HepG2 (cell line): Measurements from ENCODE around the gene CTRL. TPM values are rescaled to one million over a fixed set of nuclear protein-coding genes. Genes with fewer than 3 reads are reported as not detected.
A peak's percentile ranks its signal among the peaks of the same experiment; 100 is the strongest.

Experiments used
- AHR ChIP-seq: IDR thresholded peaks from 2 replicates; pipeline ENCODE4 v1.6.1; 2018; ENCODE audit warnings: missing genetic modification reagents, missing compliant biosample characterization
- HNRNPL ChIP-seq: fragments of 200-400 bp; formaldehyde crosslinking; IDR thresholded peaks from 2 replicates; pipeline ENCODE4 v1.6.1; 2017; ENCODE audit warnings: mild to moderate bottlenecking, low read depth, low read length
- TEF ChIP-seq: sonication (generic); formaldehyde crosslinking; IDR thresholded peaks from 2 replicates; pipeline ENCODE4 v1.5.0; 2020; ENCODE audit warnings: missing genetic modification reagents
- THAP11 ChIP-seq: IDR thresholded peaks from 2 replicates; pipeline ENCODE4 v1.6.1; 2016; ENCODE audit warnings: missing biosample characterization, missing genetic modification reagents
- ZFP36L2 ChIP-seq: sonication (generic); formaldehyde crosslinking; IDR thresholded peaks from 2 replicates; pipeline ENCODE4 v1.4.0; 2020; ENCODE audit warnings: missing genetic modification reagents
- ZNF136 ChIP-seq: sonication (generic); formaldehyde crosslinking; IDR thresholded peaks from 2 replicates; pipeline ENCODE4 v1.8.1; 2022; ENCODE audit warnings: low read depth, mild to moderate bottlenecking, moderate library complexity, missing genetic modification reagents
- ZNF143 ChIP-seq: sonication (generic); formaldehyde crosslinking; IDR thresholded peaks from 2 replicates; pipeline ENCODE4 v1.4.0; 2020; ENCODE audit warnings: missing genetic modification reagents
- ZNF761 ChIP-seq: sonication (generic); formaldehyde crosslinking; conservative IDR thresholded peaks from 2 replicates; pipeline ENCODE4 v1.4.0; 2020; ENCODE audit warnings: mild to moderate bottlenecking, missing genetic modification reagents
- ZNF776 ChIP-seq: sonication (generic); formaldehyde crosslinking; IDR thresholded peaks from 2 replicates; pipeline ENCODE4 v1.4.0; 2020; ENCODE audit warnings: mild to moderate bottlenecking, missing genetic modification reagents
- ZSCAN12 ChIP-seq: sonication (generic); formaldehyde crosslinking; IDR thresholded peaks from 2 replicates; pipeline ENCODE4 v1.9.0; 2021; ENCODE audit warnings: mild to moderate bottlenecking, missing genetic modification reagents
- ZSCAN29 ChIP-seq: sonication (generic); formaldehyde crosslinking; conservative IDR thresholded peaks from 2 replicates; pipeline ENCODE4 v1.4.0; 2020; ENCODE audit warnings: mild to moderate bottlenecking, missing genetic modification reagents
- polyA plus RNA-seq, 8 experiments: library from polyadenylated mRNA; depleted of rRNA in 3 of 8; stranded (reverse) in 7 of 8; unstranded in 1 of 8; fragments of >200 nt; fragmentation: Illumina TruSeq in 4 of 8; extraction: Trizol in 4 of 8; gene quantifications; 2 replicates each; pipeline versions ENCODE4 v1.2.1 to v1.2.3, GENCODE V29; 2011 to 2016; ENCODE audit warnings: low read depth in 4 of 8, missing spikeins in 1 of 8, mixed read lengths in 1 of 8; ENCODE audit not compliant: insufficient read depth in 1 of 8
- total RNA-seq, 5 experiments: library from RNA; depleted of rRNA; stranded (reverse); fragments of >200 nt; fragmentation: Illumina TruSeq; extraction: Trizol; gene quantifications; 2 replicates each; pipeline ENCODE4 v1.2.3, GENCODE V29; 2016; ENCODE audit warnings: low read depth in 1 of 5
- TF ChIP-seq, protein P1 (sequence below): sonication (generic); formaldehyde crosslinking; conservative IDR thresholded peaks from 2 replicates; pipeline ENCODE4 v1.4.0; 2020; ENCODE audit warnings: mild to moderate bottlenecking, missing genetic modification reagents, moderate library complexity
- TF ChIP-seq, protein P2 (sequence below): IDR thresholded peaks from 2 replicates; pipeline ENCODE4 v1.6.1; 2016; ENCODE audit warnings: control low read depth
- TF ChIP-seq, protein P3 (sequence below): sonication (generic); formaldehyde crosslinking; IDR thresholded peaks from 2 replicates; pipeline ENCODE4 v1.5.1; 2020; ENCODE audit warnings: mild to moderate bottlenecking, missing genetic modification reagents
- TF ChIP-seq, protein P4 (sequence below): sonication (generic); formaldehyde crosslinking; IDR thresholded peaks from 2 replicates; pipeline ENCODE4 v1.4.0; 2020; ENCODE audit warnings: missing genetic modification reagents
- TF ChIP-seq, protein P5 (sequence below): sonication (generic); formaldehyde crosslinking; IDR thresholded peaks from 2 replicates; pipeline ENCODE4 v1.4.0; 2020; ENCODE audit warnings: missing genetic modification reagents

The CTRL gene
- total and polyA plus RNA-seq, 2 of the 13 experiments (the other 11 are each of a cell fraction or from before 2014, with no cell fraction given), result 1.9 to 2.7 TPM

DNA sequence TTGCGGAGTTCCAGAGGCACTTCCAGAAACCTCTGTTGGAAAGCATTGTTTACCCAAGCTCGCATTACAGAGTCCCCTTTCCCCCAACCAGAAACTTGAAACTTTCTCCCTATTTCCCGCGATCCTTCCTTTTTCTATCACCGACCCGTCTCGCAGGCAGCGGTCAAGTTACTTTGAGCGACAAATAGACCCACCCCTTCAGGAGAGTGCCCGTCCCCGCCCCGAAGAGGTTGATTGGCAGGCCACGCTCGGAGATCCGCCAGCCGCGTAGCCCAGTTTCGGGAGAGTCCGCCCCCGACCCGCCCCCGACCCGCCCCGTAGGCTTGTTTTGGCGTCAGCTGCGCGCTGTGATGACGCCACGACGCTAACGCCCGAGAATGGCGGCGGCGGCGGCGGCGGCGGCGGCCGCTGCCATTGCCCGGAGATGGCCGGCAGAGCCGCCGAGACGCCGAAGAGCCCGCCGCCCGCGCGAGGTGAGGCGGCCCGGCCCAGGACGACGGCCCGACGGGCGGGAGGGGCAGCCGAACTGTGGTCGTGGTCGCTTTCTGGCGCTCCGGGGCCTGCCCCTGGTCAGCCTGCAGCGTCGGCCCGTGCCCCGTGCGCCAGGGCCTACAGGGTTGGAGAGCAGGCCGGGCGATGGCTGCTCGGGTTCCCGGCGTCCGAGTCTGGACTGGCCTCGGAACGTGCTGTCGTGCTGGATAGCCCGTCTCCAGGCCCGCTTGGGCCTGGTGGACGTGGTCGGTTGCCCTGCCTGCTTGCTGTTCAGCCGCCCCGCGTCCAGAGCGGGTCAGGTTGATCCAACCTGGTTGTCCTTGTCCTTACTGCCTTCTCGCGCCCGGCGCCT, 38.5 kb downstream of the CTRL start, which contains the start of gene PSKH1 (continued):
- TF ChIP-seq TEF (CRISPR knock-in tag) (peak; percentile 68; the same call in 1 of the 2 replicates), ZSCAN12 (CRISPR knock-in tag) (0 out of 2 replicates have a peak, but pooled peaks have one; percentile 10), ZSCAN29 (CRISPR knock-in tag) (no peak), ZNF761 (CRISPR knock-in tag) (0 out of 2 replicates have a peak, but pooled peaks have one; percentile 79), HNRNPL (no peak), ZNF143 (CRISPR knock-in tag) (no peak), ZNF136 (CRISPR knock-in tag) (peak; percentile 24; the same call in 1 of the 2 replicates), AHR (CRISPR knock-in tag) (peak; percentile 86; the same call in 1 of the 2 replicates), ZNF776 (CRISPR knock-in tag) (peak; percentile 93; the same call in 1 of the 2 replicates), THAP11 (peak; percentile 77), ZFP36L2 (CRISPR knock-in tag) (no peak)
- TF ChIP-seq, protein P1, sequence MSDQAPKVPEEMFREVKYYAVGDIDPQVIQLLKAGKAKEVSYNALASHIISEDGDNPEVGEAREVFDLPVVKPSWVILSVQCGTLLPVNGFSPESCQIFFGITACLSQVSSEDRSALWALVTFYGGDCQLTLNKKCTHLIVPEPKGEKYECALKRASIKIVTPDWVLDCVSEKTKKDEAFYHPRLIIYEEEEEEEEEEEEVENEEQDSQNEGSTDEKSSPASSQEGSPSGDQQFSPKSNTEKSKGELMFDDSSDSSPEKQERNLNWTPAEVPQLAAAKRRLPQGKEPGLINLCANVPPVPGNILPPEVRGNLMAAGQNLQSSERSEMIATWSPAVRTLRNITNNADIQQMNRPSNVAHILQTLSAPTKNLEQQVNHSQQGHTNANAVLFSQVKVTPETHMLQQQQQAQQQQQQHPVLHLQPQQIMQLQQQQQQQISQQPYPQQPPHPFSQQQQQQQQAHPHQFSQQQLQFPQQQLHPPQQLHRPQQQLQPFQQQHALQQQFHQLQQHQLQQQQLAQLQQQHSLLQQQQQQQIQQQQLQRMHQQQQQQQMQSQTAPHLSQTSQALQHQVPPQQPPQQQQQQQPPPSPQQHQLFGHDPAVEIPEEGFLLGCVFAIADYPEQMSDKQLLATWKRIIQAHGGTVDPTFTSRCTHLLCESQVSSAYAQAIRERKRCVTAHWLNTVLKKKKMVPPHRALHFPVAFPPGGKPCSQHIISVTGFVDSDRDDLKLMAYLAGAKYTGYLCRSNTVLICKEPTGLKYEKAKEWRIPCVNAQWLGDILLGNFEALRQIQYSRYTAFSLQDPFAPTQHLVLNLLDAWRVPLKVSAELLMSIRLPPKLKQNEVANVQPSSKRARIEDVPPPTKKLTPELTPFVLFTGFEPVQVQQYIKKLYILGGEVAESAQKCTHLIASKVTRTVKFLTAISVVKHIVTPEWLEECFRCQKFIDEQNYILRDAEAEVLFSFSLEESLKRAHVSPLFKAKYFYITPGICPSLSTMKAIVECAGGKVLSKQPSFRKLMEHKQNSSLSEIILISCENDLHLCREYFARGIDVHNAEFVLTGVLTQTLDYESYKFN (CRISPR knock-in tag), result no peak
- TF ChIP-seq, protein P2, sequence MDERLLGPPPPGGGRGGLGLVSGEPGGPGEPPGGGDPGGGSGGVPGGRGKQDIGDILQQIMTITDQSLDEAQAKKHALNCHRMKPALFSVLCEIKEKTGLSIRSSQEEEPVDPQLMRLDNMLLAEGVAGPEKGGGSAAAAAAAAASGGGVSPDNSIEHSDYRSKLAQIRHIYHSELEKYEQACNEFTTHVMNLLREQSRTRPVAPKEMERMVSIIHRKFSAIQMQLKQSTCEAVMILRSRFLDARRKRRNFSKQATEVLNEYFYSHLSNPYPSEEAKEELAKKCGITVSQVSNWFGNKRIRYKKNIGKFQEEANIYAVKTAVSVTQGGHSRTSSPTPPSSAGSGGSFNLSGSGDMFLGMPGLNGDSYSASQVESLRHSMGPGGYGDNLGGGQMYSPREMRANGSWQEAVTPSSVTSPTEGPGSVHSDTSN (CRISPR knock-in tag), result peak; percentile 93
- TF ChIP-seq, protein P3, sequence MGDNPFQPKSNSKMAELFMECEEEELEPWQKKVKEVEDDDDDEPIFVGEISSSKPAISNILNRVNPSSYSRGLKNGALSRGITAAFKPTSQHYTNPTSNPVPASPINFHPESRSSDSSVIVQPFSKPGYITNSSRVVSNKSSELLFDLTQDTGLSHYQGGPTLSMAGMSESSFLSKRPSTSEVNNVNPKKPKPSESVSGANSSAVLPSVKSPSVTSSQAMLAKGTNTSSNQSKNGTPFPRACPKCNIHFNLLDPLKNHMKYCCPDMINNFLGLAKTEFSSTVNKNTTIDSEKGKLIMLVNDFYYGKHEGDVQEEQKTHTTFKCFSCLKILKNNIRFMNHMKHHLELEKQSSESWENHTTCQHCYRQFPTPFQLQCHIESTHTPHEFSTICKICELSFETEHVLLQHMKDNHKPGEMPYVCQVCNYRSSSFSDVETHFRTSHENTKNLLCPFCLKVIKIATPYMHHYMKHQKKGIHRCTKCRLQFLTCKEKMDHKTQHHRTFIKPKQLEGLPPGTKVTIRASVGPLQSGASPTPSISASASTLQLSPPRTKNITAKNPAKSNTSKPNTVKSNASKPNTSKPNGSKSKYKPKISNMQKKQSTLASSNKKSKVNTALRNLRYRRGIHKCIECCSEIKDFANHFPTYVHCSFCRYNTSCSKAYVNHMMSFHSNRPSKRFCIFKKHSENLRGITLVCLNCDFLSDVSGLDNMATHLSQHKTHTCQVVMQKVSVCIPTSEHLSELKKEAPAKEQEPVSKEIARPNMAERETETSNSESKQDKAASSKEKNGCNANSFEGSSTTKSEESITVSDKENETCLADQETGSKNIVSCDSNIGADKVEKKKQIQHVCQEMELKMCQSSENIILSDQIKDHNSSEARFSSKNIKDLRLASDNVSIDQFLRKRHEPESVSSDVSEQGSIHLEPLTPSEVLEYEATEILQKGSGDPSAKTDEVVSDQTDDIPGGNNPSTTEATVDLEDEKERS (CRISPR knock-in tag), result no peak
- TF ChIP-seq, protein P4, sequence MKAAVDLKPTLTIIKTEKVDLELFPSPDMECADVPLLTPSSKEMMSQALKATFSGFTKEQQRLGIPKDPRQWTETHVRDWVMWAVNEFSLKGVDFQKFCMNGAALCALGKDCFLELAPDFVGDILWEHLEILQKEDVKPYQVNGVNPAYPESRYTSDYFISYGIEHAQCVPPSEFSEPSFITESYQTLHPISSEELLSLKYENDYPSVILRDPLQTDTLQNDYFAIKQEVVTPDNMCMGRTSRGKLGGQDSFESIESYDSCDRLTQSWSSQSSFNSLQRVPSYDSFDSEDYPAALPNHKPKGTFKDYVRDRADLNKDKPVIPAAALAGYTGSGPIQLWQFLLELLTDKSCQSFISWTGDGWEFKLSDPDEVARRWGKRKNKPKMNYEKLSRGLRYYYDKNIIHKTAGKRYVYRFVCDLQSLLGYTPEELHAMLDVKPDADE (CRISPR knock-in tag), result peak; percentile 78; the same call in 1 of the 2 replicates
- TF ChIP-seq, protein P5, sequence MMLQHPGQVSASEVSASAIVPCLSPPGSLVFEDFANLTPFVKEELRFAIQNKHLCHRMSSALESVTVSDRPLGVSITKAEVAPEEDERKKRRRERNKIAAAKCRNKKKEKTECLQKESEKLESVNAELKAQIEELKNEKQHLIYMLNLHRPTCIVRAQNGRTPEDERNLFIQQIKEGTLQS (CRISPR knock-in tag), result 0 out of 2 replicates have a peak, but pooled peaks have one; percentile 54
